ENCODE measurements around the gene GLCE.

The GLCE gene

GRCh38 chr15:69209661-69210060 is 49.2 kb downstream of the GLCE start:
- DNase-seq (ENCODE audit: low spot score), result no peak

GRCh38 chr15:69210574-69210973 is 50.1 kb downstream of the GLCE start:
- DNase-seq (ENCODE audit: low spot score), result no peak

GRCh38 chr15:69213786-69214185 is 53.4 kb downstream of the GLCE start:
- DNase-seq (ENCODE audit: low spot score), result no peak

- no peak for DNase-seq (ENCODE audit: low spot score)
Measured at GRCh38 chr15:69215314-69216035, 55.0 kb downstream of the GLCE start.

DNA sequence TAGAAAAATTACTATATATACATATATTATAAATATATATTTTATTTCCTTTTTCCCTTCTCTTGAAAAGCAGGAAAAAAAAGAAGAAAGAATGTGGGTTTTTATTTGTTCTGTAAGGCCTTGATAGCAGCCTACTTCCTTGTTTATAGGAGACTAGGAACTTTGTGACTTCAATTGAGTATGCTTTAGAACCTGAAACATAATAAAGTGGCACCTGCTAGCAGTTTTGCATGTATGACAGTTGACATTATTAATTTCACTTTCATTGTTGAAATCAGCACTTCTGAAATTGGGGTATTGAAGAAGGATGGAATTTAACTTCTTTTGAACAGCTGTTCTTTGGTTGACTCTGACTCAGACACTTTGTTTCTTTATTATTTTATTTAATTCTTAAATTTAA is 56.9 kb downstream of the GLCE start:
- DNase-seq (ENCODE audit: low spot score), result no peak

DNA sequence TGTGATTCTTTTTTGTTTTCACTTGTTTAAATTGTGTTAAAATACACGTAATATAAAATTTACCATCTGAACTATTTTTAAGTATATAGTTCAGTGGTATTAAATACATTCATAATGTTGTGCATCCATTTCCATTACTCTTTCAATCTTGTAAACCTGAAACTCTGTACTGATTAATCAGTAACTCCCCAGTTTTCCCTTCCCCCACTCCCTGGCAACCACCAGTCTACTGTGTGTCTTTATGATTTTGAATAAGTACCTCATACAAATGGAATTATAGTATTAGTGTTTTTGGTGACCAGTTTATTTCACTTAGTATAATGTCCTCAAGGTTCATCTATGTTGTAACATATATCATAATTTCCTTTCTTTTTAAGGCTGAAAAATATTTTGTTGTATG is 59.3 kb downstream of the GLCE start:
- DNase-seq (ENCODE audit: low spot score), result no peak

DNA sequence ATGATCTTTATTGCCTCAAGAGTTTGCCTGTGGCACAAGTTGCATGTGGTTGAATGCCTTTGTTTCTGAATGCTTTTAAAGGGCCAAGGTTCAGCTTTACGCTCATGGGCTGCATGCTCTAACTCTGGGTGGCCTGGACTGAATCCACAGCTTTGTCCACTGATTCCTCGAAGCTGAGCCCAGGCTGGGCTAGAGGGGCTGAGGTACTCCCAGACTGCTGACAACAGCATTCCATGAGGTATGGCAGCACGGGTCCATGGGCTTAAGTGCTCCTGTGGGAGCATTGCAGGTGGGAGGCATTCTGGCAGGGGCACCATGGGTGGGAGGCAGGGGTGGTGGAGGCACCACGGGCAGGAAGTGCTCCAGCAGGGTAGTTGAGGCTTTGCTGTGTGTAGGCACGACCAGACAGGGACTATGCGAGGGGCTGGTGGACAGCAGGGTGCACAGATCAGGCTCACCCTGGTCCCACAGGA is 61.6 kb downstream of the GLCE start:
- no peak for DNase-seq (ENCODE audit: low spot score)

DNA sequence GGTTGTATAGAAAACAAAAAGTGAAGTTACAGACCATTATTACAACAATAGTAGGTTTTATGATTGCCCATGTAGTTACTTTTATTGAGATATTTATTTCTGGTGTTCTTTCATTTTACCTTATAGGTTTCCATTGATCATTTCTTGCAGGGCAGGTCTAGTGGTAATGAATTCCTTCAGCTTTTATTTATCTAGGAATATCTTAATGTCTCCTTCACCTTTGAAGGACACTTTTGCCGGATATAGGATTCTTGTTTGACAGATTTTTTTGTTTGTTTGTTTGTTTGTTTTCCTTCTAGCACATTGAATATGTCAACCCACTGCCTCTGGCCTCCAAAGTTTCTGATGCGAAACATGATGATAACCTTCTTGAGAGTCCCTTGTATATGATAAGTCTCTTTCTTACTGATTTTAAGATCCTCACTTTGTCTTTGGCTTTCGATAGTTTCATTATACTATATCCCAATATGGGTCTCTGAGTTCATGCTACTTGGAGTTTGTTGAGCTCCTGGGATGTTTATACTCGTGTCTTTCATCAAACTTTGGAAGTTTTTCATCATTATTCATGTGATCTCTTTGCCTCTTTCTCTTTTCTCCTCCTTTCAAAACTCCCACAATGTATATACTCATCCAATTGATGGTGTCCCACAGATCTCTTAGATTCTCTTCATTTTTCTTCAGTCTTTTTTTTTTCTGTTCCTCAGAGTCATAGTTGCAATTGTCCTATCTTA is 62.8 kb downstream of the GLCE start:
- no peak for DNase-seq (ENCODE audit: low spot score)

DNA sequence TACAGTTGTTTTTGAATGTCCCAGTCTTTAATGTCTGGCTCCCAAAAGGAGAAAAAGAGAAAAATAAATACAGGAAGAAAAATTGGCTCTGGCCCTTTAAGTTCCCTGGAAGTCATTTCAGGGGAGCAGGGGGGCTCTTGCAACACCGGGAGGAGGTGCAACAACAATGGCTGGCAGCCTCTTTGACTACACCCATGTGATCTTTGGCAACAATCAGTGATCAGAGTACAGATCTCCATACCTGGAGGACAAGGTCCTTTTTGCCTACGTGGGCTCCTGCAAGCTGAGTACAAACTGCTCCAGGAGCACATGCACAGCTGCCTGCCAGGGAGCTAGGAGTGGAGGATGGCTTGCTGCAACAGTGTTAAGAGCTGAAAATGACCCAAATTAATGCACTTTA is 63.9 kb downstream of the GLCE start:
- DNase-seq (ENCODE audit: low spot score), result no peak

DNA sequence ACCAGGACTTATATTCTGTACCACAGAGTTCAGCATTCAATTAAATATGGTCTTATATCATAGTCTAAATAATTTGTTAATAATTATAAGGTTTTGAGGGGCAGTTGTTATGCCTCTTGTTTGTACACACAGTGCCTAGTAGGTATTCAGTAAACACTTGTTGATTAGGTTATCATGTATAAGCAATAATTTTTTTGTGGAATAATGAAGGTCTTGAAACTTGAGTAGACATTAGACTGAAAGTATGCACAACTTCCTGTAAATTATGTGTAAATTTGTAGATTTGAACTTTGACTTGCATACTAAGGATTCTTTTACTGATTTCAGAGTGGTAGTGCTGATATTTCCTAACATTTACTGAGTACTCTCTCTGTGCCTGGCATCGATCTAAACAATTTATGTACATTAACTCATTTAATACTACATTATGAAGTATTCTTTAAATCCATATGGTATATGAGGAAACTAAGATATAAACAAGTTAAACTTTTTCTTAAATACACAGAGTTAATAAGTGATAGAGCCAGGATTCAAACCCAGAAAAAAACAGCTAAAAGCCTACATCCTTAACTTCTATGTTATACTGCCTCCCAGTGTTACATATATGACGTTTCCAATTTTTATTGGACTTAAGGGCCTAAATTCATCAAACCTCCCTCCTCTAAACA is 65.1 kb downstream of the GLCE start:
- peak; percentile 6 for DNase-seq (ENCODE audit: low spot score)

DNA sequence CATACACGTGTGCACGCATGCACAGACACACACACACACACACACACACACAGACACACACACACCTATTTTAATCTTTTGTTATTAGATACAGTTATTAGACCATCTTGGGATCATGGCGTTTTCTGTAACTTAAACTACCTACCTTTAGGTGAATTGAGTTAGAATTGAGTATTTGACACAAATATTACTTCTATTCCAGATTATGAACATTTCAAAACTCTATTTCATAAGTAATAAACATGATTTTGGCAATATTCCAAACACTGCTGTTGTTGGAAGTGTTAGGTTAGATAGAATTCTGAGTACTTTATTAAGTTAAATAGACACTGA is 65.6 kb downstream of the GLCE start:
- DNase-seq (ENCODE audit: low spot score), result no peak

- DNase-seq (ENCODE audit: low spot score), result no peak
Measured at GRCh38 chr15:69232144-69232543, 71.7 kb downstream of the GLCE start.

DNA sequence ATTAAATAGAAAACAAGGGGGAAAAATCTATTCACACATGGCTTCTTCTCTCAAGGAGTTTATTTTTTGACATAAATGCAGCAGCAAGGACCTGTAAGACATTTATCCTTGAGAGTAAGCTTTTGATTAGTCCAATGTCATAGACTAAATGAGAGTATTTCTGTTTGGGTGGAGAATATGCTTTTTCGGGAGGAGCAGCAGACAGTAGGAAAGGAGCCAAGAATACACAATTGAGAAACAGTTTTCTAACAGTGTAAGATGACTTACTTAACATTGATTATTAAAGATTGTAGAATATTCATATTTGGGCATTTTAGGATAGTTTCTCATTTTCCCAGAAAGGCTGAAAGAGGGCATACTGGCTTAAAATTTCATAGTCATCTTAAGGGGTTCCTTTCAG is 72.3 kb downstream of the GLCE start:
- DNase-seq (ENCODE audit: low spot score), result no peak

DNA sequence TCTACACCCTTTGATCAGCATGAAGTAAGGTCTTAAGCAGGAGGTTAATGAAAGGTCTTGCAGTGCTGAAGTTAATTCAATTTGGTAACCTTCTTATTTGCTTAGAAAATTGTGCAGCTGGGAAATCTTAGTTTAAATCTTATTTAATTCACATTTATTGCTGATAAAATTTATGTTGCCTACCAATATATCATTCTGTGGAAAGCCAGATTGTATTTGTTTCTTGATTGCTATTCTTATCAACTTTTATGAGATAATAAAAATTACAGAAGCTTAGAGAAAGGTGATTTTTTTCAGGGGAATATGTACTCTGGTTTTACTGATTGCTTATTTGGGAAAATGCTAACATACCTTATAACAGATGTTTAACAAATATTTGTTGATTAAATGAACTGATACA is 74.2 kb downstream of the GLCE start:
- DNase-seq (ENCODE audit: low spot score), result no peak

DNA sequence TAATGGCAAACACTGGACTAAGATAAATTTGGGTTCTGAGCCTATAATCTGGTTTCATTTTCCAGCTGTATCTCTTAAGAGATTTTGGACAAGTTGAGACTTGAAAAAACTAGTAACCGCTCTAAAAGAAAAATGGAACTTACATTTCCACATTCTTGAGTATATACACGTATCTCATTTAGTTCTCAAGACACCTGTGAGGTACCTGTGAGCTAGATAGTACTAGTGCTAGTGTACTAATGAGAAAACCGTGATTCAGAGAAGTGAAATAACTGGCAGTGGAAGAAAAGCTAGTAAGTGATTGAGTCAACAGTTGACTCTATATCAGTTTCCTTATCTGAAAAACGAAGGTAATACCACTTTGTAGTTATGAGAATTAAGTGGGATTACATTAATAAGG is 76.1 kb downstream of the GLCE start:
- no peak for DNase-seq (ENCODE audit: low spot score)

DNA sequence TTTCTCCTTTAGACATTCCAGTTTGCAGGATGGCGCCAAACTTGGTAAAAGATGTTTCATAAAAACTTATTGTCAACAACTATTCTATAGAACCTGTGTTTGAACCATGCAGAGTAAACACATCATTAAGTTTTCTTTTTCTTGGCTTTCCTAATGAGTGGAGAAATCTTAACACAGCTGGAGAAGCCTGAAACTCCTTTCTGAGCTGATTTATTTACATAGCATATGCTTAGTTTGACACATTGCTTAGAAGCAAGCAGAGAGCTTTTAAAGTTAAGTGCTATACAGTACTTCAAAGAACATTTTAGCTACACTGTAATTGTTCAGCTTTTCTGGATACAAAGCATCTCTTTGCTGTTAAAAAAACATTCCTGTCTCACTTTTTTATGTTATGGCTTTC is 77.3 kb downstream of the GLCE start:
- no peak for DNase-seq (ENCODE audit: low spot score)

DNA sequence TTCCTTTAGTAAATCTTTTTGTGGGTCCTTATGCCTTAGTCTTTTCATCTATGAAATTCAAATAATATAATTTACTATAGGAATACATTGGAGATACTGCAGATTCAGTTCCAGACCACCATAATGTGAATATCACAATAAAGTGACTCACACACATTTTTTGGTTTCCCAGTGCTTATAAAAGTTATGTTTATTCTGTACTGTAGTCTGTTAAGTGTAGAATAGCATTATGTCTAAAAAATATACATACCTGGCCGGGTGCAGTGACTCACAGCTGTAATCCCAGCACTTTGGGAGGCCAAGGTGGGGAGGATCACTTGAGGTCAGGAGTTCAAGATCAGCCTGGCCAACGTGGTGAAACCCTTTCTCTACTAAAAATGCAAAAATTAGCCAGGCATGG is 84.4 kb downstream of the GLCE start:
- DNase-seq (ENCODE audit: low spot score), result no peak

- peak; percentile 45 for DNase-seq (ENCODE audit: low spot score)
Measured at GRCh38 chr15:69253156-69253555, 92.7 kb downstream of the GLCE start.

GRCh38 chr15:69265347-69265955 is 105.0 kb downstream of the GLCE start:
- no peak for DNase-seq (ENCODE audit: low spot score)

DNA sequence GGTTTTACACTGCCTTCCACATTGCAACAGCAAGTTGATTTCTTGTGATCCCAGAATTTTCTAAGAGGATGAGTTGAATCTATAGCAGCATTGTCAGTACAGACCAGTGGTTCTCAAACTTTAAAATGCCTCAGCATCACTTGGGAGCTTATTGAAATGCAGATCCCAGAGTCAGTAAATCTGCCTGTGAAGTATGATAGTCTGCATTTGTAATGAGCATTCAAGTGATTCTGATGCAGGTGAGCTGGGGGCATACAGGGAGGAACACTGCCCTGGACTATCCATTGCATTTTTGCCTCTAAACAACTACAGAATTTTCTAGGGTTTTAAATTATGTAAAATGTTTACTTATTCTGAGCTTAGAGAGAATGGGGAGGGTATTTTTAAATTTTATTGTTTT is 110.8 kb downstream of the GLCE start:
- no peak for DNase-seq (ENCODE audit: low spot score)

GRCh38 chr15:69272139-69272538 is 111.7 kb downstream of the GLCE start:
- DNase-seq (ENCODE audit: low spot score), result no peak

DNA sequence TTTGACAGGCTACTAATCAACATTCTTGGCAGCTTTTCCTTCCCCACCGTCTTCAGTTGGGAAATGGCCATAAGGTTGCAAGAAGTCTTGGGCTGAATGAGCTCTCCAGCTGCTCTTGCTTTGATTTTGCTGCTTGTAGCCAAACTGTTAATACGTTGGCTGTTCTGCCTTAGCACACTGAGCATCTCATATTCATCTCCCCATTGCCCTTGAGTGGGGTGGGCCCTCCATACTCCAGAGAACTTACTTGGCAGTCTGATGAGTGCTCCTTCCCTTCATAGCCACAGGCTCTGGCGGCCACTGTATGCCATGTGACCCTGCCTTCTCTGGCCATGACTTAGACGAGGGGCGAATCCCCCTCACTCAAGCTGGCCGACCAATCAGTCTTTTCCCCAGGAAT is 112.5 kb downstream of the GLCE start:
- DNase-seq (ENCODE audit: low spot score), result no peak

Measured in AG08396 (cell line).